ENCODE measurements around the gene VPS13D.

- TF ChIP-seq, protein P1, sequence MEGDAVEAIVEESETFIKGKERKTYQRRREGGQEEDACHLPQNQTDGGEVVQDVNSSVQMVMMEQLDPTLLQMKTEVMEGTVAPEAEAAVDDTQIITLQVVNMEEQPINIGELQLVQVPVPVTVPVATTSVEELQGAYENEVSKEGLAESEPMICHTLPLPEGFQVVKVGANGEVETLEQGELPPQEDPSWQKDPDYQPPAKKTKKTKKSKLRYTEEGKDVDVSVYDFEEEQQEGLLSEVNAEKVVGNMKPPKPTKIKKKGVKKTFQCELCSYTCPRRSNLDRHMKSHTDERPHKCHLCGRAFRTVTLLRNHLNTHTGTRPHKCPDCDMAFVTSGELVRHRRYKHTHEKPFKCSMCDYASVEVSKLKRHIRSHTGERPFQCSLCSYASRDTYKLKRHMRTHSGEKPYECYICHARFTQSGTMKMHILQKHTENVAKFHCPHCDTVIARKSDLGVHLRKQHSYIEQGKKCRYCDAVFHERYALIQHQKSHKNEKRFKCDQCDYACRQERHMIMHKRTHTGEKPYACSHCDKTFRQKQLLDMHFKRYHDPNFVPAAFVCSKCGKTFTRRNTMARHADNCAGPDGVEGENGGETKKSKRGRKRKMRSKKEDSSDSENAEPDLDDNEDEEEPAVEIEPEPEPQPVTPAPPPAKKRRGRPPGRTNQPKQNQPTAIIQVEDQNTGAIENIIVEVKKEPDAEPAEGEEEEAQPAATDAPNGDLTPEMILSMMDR (IDR thresholded peaks at IDR 0.05) = no peak
- TF ChIP-seq POLR2A (IDR thresholded peaks at IDR 0.05) = no peak
These were observed 179.9 kb downstream of the VPS13D start for GRCh38 chr1:12409681-12410080.

Measured in right lobe of liver (tissue), 4 donors.